GM12878 (cell line): ENCODE results near the gene PARD6B.

ENCODE experiments used
- CBFB ChIP-seq: IDR thresholded peaks from 2 replicates; pipeline ENCODE4 v1.6.1; 2016; ENCODE audit warnings: antibody characterized with exemption, low read depth
- ESRRA ChIP-seq: IDR thresholded peaks from 2 replicates; pipeline ENCODE4 v1.6.1; 2012; ENCODE audit warnings: mild to moderate bottlenecking, low read length, improper control_type of control experiment
- HDAC6 ChIP-seq: fragments of 200-600 bp; sonication (generic); IDR thresholded peaks from one replicate; pipeline ENCODE4 v1.8.0; 2017; ENCODE audit warnings: antibody characterized with exemption; ENCODE audit not compliant: unreplicated experiment
- JUND ChIP-seq: IDR thresholded peaks from 2 replicates; pipeline ENCODE4 v1.6.1; 2012; ENCODE audit warnings: low read depth, mild to moderate bottlenecking, low read length, improper control_type of control experiment, moderate library complexity
- KLF5 ChIP-seq: fragments of 450-650 bp; IDR thresholded peaks from 2 replicates; pipeline ENCODE4 v1.6.1; 2014; ENCODE audit warnings: mild to moderate bottlenecking; ENCODE audit not compliant: partially characterized antibody
- RCOR1 ChIP-seq: conservative IDR thresholded peaks from 2 replicates; pipeline ENCODE4 v1.6.1; 2012; ENCODE audit warnings: low read depth, low read length, improper control_type of control experiment
- RFX5 ChIP-seq: IDR thresholded peaks from 2 replicates; pipeline ENCODE4 v1.6.1; 2011; ENCODE audit warnings: low read depth, low read length, improper control_type of control experiment
- STAT3 ChIP-seq: IDR thresholded peaks from 2 replicates; pipeline ENCODE4 v1.6.1; 2011; ENCODE audit warnings: low read depth, low read length, improper control_type of control experiment
- ZBED1 ChIP-seq: IDR thresholded peaks from 2 replicates; pipeline ENCODE4 v1.6.1; 2016; ENCODE audit warnings: borderline replicate concordance
- TF ChIP-seq, protein P1 (sequence below), 3 experiments: IDR thresholded peaks in 2 of 3; conservative IDR thresholded peaks in 1 of 3; 2 replicates each; pipeline ENCODE4 v1.5.1; 2011; ENCODE audit warnings: low read depth in 3 of 3, low read length in 3 of 3, mild to moderate bottlenecking in 3 of 3, control low read depth in 2 of 3, moderate library complexity in 2 of 3, inconsistent platforms in 1 of 3, mixed read lengths in 1 of 3; ENCODE audit not compliant: control insufficient read depth in 2 of 3, insufficient read depth in 1 of 3; ENCODE audit errors: extremely low read depth in 1 of 3
- TF ChIP-seq, protein P2 (sequence below): IDR thresholded peaks from 2 replicates; pipeline ENCODE4 v1.6.1; 2011; ENCODE audit warnings: low read depth, mild to moderate bottlenecking, low read length, moderate library complexity, borderline replicate concordance; ENCODE audit errors: extremely low read depth
- TF ChIP-seq, protein P3 (sequence below): IDR thresholded peaks from 2 replicates; pipeline ENCODE4 v1.6.1; 2012; ENCODE audit warnings: low read depth, low read length, improper control_type of control experiment

DNA sequence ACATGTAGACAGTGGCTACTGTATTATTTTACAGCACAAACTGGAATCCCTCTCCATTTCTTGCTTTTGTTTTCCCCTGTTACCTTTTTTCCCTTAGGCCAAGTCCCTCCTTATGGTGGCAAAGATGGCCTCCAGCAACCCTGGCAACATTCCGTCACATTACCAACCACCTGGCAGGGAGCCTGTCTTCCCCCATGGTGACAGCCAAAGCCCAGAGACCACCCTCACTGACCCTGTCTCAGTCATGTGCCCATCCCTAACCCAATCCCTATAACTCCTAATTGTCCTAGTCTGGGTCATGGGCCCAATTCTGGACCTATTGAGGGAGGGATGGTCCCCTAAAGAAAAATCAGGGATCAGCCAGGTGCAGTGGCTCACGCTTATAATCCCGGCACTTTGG lies 27.6 kb downstream of the PARD6B start:
- TF ChIP-seq CBFB: no peak
- no peak for TF ChIP-seq RCOR1
- TF ChIP-seq, protein P1, sequence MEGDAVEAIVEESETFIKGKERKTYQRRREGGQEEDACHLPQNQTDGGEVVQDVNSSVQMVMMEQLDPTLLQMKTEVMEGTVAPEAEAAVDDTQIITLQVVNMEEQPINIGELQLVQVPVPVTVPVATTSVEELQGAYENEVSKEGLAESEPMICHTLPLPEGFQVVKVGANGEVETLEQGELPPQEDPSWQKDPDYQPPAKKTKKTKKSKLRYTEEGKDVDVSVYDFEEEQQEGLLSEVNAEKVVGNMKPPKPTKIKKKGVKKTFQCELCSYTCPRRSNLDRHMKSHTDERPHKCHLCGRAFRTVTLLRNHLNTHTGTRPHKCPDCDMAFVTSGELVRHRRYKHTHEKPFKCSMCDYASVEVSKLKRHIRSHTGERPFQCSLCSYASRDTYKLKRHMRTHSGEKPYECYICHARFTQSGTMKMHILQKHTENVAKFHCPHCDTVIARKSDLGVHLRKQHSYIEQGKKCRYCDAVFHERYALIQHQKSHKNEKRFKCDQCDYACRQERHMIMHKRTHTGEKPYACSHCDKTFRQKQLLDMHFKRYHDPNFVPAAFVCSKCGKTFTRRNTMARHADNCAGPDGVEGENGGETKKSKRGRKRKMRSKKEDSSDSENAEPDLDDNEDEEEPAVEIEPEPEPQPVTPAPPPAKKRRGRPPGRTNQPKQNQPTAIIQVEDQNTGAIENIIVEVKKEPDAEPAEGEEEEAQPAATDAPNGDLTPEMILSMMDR (IDR thresholded peaks at IDR 0.05 in 2 of 3, conservative IDR thresholded peaks at IDR 0.05 in 1 of 3; ENCODE audit: control insufficient read depth in 2 of 3, extremely low read depth in 1 of 3, insufficient read depth in 1 of 3, low read depth in 3 of 3, low read length in 3 of 3): no peak
- TF ChIP-seq, protein P2, sequence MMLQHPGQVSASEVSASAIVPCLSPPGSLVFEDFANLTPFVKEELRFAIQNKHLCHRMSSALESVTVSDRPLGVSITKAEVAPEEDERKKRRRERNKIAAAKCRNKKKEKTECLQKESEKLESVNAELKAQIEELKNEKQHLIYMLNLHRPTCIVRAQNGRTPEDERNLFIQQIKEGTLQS: no peak
- TF ChIP-seq KLF5: no peak
- TF ChIP-seq ESRRA: no peak
- no peak for TF ChIP-seq JUND
- TF ChIP-seq ZBED1: no peak
- no peak for TF ChIP-seq HDAC6
- TF ChIP-seq RFX5: no peak
- TF ChIP-seq, protein P3, sequence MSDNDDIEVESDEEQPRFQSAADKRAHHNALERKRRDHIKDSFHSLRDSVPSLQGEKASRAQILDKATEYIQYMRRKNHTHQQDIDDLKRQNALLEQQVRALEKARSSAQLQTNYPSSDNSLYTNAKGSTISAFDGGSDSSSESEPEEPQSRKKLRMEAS: no peak
- TF ChIP-seq STAT3: no peak
